Omental fat pad (tissue), 4 donors: ENCODE data around the gene ZKSCAN8. TPM values are rescaled to one million over a fixed set of nuclear protein-coding genes. Genes with fewer than 3 reads are reported as not detected.

Experiments used
- ATAC-seq: fragments of 150-250 bp; one replicate; pipeline ENCODE4 v1.9.1; 2016; ENCODE audit warnings: mild to moderate bottlenecking, moderate library complexity; ENCODE audit not compliant: low FRiP score
- DNase-seq: peaks from one replicate; pipeline ENCODE4 v3.0.0-alpha.2; 2019; ENCODE audit warnings: low spot score
- total RNA-seq, 4 donors: library from RNA; depleted of rRNA; stranded (reverse); fragments of >200 nt; gene quantifications; one replicate each; pipeline ENCODE4 v1.1.0, GENCODE V29; 2016
- TF ChIP-seq, protein P1 (sequence below), 3 donors: fragments of 450-650 bp; IDR thresholded peaks; one replicate each; pipeline ENCODE4 v1.5.1; 2016 to 2017; ENCODE audit warnings: antibody characterized with exemption in 3 of 3, mild to moderate bottlenecking in 3 of 3, moderate library complexity in 2 of 3

Gene ZKSCAN8
- total RNA-seq, 4 donors from 2014 or later: 16.0 to 27.7 (median 17.2) TPM

DNA sequence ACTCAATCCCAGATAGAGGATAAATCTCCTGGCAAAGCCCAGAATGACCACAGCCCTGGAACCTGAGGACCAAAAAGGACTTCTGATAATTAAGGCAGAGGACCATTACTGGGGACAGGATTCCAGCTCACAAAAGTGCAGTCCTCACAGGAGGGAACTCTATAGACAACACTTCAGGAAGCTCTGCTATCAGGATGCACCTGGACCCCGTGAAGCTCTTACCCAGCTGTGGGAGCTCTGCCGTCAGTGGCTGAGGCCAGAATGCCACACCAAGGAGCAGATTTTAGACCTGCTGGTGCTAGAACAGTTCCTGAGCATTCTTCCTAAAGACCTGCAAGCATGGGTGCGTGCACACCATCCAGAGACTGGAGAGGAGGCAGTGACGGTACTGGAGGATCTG is 16.3 kb upstream of the ZKSCAN8 start:
- TF ChIP-seq, protein P1, sequence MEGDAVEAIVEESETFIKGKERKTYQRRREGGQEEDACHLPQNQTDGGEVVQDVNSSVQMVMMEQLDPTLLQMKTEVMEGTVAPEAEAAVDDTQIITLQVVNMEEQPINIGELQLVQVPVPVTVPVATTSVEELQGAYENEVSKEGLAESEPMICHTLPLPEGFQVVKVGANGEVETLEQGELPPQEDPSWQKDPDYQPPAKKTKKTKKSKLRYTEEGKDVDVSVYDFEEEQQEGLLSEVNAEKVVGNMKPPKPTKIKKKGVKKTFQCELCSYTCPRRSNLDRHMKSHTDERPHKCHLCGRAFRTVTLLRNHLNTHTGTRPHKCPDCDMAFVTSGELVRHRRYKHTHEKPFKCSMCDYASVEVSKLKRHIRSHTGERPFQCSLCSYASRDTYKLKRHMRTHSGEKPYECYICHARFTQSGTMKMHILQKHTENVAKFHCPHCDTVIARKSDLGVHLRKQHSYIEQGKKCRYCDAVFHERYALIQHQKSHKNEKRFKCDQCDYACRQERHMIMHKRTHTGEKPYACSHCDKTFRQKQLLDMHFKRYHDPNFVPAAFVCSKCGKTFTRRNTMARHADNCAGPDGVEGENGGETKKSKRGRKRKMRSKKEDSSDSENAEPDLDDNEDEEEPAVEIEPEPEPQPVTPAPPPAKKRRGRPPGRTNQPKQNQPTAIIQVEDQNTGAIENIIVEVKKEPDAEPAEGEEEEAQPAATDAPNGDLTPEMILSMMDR (IDR thresholded peaks at IDR 0.05): no peak
- ATAC-seq (no peak), DNase-seq (no peak)

DNA sequence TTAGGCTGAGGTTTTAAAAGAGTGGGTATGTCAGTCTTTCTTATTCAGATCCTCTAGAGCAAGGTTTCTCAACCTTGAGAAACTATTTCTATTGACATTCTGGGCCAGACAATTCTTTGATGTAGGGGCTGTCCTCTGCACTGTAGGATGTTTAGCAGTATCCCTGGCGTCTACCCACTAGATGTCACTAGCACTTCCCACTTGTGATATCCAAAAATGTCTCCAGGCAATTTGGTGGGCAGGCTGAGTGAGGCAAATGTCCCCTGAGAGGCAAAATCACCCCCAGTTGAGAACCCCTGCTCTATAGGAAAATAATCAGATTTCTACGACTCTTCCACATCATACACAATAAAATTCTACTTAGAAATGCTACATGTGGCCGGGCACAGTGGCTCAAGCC is 7.7 kb upstream of the ZKSCAN8 start:
- TF ChIP-seq, protein P1 (IDR thresholded peaks at IDR 0.05): no peak
- DNase-seq (no peak), ATAC-seq (no peak)

DNA sequence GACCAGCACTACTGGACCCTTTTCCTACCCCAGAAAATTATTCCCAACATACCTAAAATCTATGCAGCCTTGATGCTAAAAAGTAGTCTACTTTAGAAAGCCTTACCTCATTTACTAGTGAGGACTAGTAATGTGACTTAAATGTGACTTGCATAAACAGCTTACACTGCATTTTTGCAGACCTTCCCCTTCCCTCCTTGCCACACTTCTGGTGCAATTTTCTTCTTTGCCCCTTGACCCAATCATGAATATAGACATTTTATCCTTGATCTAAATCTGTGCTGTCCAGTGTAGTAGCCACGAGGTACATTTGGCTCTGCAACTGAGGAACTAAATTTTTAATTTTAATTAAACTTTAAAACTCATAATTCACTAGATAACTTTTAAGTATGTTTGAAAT is 7.0 kb upstream of the ZKSCAN8 start:
- no peak for ATAC-seq
- DNase-seq: no peak

DNA sequence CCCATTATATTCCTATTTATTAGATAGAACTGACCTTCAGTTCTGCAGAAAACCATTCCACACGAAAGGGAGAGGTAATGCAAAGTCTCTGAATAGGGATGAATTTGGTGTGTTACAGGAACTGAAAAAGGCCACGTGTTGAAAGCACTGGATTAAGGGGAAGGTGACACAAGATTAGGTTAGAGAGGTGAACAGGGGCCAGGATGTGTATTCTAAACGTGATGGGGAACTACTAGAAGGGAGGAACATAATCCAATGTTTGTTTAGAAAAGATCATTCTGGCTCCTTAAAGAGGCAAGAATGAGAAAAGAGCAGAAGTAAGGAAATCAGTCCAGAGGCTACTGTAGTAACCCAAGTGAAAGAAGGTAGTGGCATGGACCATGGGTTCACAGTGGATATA is 6.3 kb upstream of the ZKSCAN8 start:
- TF ChIP-seq, protein P1 (IDR thresholded peaks at IDR 0.05): no peak
- DNase-seq (no peak), ATAC-seq (no peak)

More for the DNA sequence above, 7.0 kb upstream of the ZKSCAN8 start:
- TF ChIP-seq, protein P1 (IDR thresholded peaks at IDR 0.05): no peak

DNA sequence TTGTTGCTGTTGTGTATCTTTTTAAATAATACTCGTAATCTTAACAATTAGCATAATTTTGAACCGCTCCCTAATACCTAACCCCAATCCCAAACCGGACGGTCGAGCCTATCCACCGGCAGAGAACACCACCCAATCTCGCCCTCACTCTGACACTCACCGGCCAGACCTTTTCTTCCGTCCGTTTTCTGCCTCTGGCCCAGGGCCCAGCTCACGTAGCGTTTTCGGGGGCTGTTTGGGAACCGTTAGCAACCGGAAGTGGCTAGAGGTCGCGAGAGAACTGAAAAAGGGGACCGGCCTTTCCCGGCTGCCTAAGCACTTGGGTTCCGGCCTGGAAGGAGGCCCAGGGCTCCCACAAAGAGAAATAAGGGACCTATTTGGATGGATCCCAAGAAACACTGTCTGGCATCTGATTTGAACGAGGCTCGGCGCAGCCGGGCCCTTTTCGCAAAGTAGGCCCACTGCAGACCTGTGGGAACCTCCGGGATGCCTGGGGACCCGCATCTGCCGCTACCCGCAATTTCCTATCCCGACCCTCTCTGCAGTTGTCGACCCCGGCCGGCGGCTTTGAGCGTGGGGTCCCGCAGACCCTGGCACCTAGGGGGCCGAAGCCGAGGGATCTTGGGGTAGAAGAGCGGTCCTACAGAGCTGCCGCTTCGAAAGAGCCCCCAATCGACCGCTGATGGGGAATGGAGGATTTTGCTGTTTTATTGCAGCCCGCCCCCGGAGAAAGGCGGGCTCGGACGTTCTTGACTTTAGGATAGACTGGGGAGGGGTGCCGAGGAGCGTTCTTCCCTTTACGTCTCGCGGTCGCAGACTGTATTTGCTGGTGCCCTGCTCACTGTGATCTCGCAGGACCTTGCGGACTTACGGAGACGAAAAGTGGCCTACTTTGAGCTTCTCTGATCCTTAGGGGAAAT is 4.8 kb upstream of the ZKSCAN8 start:
- peak; percentile 77 for DNase-seq
- peak; percentile 94 for ATAC-seq
- TF ChIP-seq, protein P1 (IDR thresholded peaks at IDR 0.05): no peak

DNA sequence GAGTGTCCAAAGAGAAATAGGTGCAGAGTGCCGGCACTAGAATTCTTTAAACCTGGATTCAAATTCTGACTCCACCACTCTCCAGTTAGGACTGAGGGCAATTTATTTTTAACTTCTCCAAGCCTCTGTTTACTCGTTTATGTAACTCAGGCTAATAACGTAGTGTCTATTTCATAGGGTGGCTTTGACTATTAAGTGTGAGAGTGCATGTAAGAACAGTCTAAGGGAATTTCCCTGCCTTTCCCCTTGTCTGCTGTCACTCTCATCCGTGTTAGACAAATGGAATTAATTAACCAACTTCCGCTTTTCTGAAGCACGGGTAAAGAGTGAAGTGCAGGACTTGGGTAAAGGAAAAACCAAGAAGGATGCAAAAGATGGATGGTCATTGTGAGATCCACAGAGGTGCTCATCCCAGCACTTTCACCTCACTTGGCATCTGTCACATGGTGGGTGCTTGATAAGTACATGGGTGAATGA is 4.1 kb upstream of the ZKSCAN8 start:
- DNase-seq (no peak), ATAC-seq (peak; percentile 3)
- TF ChIP-seq, protein P1 (IDR thresholded peaks at IDR 0.05): no peak
